HepG2 (cell line): ENCODE measurements around the gene DGKG. TPM values are rescaled to one million over a fixed set of nuclear protein-coding genes. Genes with fewer than 3 reads are reported as not detected.

Source experiments
- BCL3 ChIP-seq: sonication (generic); formaldehyde crosslinking; IDR thresholded peaks from 2 replicates; pipeline ENCODE4 v1.5.1; 2020; ENCODE audit warnings: mild to moderate bottlenecking, missing genetic modification reagents, moderate library complexity
- GLI4 ChIP-seq: sonication (generic); formaldehyde crosslinking; IDR thresholded peaks from 2 replicates; pipeline ENCODE4 v1.5.1; 2020; ENCODE audit warnings: missing genetic modification reagents, mild to moderate bottlenecking, moderate library complexity, borderline replicate concordance
- GMEB2 ChIP-seq: IDR thresholded peaks from 2 replicates; pipeline ENCODE4 v1.6.1; 2016; ENCODE audit warnings: missing biosample characterization, missing genetic modification reagents, low read depth
- LCORL ChIP-seq, 2 experiments: fragments of 450-650 bp in 1 of 2; sonication (generic) in 1 of 2; formaldehyde crosslinking in 1 of 2; IDR thresholded peaks; 2 replicates each; pipeline versions ENCODE4 v1.5.0 to v1.6.1; 2017 to 2020; ENCODE audit warnings: antibody characterized with exemption in 1 of 2, missing genetic modification reagents in 1 of 2
- NFIB ChIP-seq: sonication (generic); formaldehyde crosslinking; IDR thresholded peaks from 2 replicates; pipeline ENCODE4 v1.9.0; 2021; ENCODE audit warnings: missing genetic modification reagents, mild to moderate bottlenecking, borderline replicate concordance
- NFKB2 ChIP-seq: sonication (generic); formaldehyde crosslinking; IDR thresholded peaks from 2 replicates; pipeline ENCODE4 v1.4.0; 2020; ENCODE audit warnings: missing genetic modification reagents, borderline replicate concordance
- NR2C2 ChIP-seq: sonication (generic); formaldehyde crosslinking; IDR thresholded peaks from 2 replicates; pipeline ENCODE4 v1.4.0; 2020; ENCODE audit warnings: missing genetic modification reagents, mild to moderate bottlenecking, moderate library complexity, borderline replicate concordance
- PATZ1 ChIP-seq: sonication (generic); formaldehyde crosslinking; IDR thresholded peaks from 2 replicates; pipeline ENCODE4 v1.4.0; 2020; ENCODE audit warnings: missing genetic modification reagents
- PTBP1 ChIP-seq: fragments of 200-400 bp; formaldehyde crosslinking; IDR thresholded peaks from 2 replicates; pipeline ENCODE4 v1.6.1; 2018; ENCODE audit warnings: low read length, low read depth; ENCODE audit not compliant: poor library complexity, severe bottlenecking
- XRCC5 ChIP-seq: fragments of 200-400 bp; formaldehyde crosslinking; optimal IDR thresholded peaks from 2 replicates; pipeline ENCODE3; 2017; ENCODE audit warnings: mild to moderate bottlenecking, low read length
- ZFX ChIP-seq: sonication (generic); formaldehyde crosslinking; IDR thresholded peaks from 2 replicates; pipeline ENCODE4 v1.4.0; 2020; ENCODE audit warnings: mild to moderate bottlenecking, low read depth, missing genetic modification reagents, moderate library complexity
- ZMAT3 ChIP-seq: sonication (generic); formaldehyde crosslinking; conservative IDR thresholded peaks from 2 replicates; pipeline ENCODE4 v1.7.0; 2021; ENCODE audit warnings: missing genetic modification reagents
- ZNF17 ChIP-seq: sonication (generic); formaldehyde crosslinking; IDR thresholded peaks from 2 replicates; pipeline ENCODE4 v1.5.0; 2020; ENCODE audit warnings: mild to moderate bottlenecking, missing genetic modification reagents
- ZNF276 ChIP-seq: sonication (generic); formaldehyde crosslinking; IDR thresholded peaks from 2 replicates; pipeline ENCODE4 v1.4.0; 2020; ENCODE audit warnings: mild to moderate bottlenecking, low read depth, missing genetic modification reagents
- ZNF292 ChIP-seq: sonication (generic); formaldehyde crosslinking; IDR thresholded peaks from 2 replicates; pipeline ENCODE4 v1.8.1; 2022; ENCODE audit warnings: mild to moderate bottlenecking, low read depth, missing genetic modification reagents, borderline replicate concordance
- ZNF589 ChIP-seq: sonication (generic); formaldehyde crosslinking; conservative IDR thresholded peaks from 2 replicates; pipeline ENCODE4 v1.8.0; 2022; ENCODE audit warnings: mild to moderate bottlenecking, moderate library complexity, missing genetic modification reagents
- ZNF691 ChIP-seq: sonication (generic); formaldehyde crosslinking; IDR thresholded peaks from 2 replicates; pipeline ENCODE4 v1.4.0; 2020; ENCODE audit warnings: missing genetic modification reagents, low read depth, mild to moderate bottlenecking, borderline replicate concordance
- ZNF713 ChIP-seq: sonication (generic); formaldehyde crosslinking; IDR thresholded peaks from 2 replicates; pipeline ENCODE4 v1.4.0; 2020; ENCODE audit warnings: mild to moderate bottlenecking, missing genetic modification reagents
- polyA plus RNA-seq, 8 experiments: library from polyadenylated mRNA; depleted of rRNA in 3 of 8; stranded (reverse) in 7 of 8; unstranded in 1 of 8; fragments of >200 nt; fragmentation: Illumina TruSeq in 4 of 8; extraction: Trizol in 4 of 8; gene quantifications; 2 replicates each; pipeline versions ENCODE4 v1.2.1 to v1.2.3, GENCODE V29; 2011 to 2016; ENCODE audit warnings: low read depth in 4 of 8, missing spikeins in 1 of 8, mixed read lengths in 1 of 8; ENCODE audit not compliant: insufficient read depth in 1 of 8
- total RNA-seq, 5 experiments: library from RNA; depleted of rRNA; stranded (reverse); fragments of >200 nt; fragmentation: Illumina TruSeq; extraction: Trizol; gene quantifications; 2 replicates each; pipeline ENCODE4 v1.2.3, GENCODE V29; 2016; ENCODE audit warnings: low read depth in 1 of 5

DGKG gene
- total and polyA plus RNA-seq, 2 of the 13 experiments (the other 11 are each of a cell fraction or from before 2014, with no cell fraction given): 3.8 to 6.2 TPM

- TF ChIP-seq ZNF713 (CRISPR knock-in tag): no peak
- TF ChIP-seq NR2C2 (CRISPR knock-in tag): no peak
- TF ChIP-seq ZNF17: no peak
- peak; percentile 49; the same call in 1 of the 2 replicates for TF ChIP-seq ZMAT3
- TF ChIP-seq ZNF589: no peak
- no peak for TF ChIP-seq GMEB2 (CRISPR knock-in tag)
- TF ChIP-seq NFIB (CRISPR knock-in tag): no peak
- no peak for TF ChIP-seq GLI4
- TF ChIP-seq ZNF276 (CRISPR knock-in tag): no peak
- TF ChIP-seq ZNF691 (CRISPR knock-in tag): 0 out of 2 replicates have a peak, but pooled peaks have one; percentile 35
- TF ChIP-seq ZFX (CRISPR knock-in tag): peak; percentile 66; the same call in 1 of the 2 replicates
- no peak for TF ChIP-seq BCL3
- no peak for TF ChIP-seq LCORL (IDR thresholded peaks at IDR 0.05)
- peak; percentile 35; the same call in 1 of the 2 replicates for TF ChIP-seq LCORL (CRISPR knock-in tag; IDR thresholded peaks at IDR 0.05)
- TF ChIP-seq ZNF292 (CRISPR knock-in tag): peak; percentile 31; the same call in 1 of the 2 replicates
- TF ChIP-seq XRCC5: no peak
- TF ChIP-seq PATZ1: peak; percentile 95
- TF ChIP-seq NFKB2 (CRISPR knock-in tag): peak; percentile 32; the same call in 1 of the 2 replicates
- TF ChIP-seq PTBP1: no peak
Observed at GRCh38 chr3:186107215-186108105, 254.6 kb downstream of the DGKG start (continued).
